GM23338 (cell line): ENCODE measurements around the gene DPP3. TPM values are rescaled to one million over a fixed set of nuclear protein-coding genes. Genes with fewer than 3 reads are reported as not detected.

ENCODE experiments used
- ATAC-seq: fragments of 200-7000 bp; cut with Tn5 transposase; 3 replicates; pipeline ENCODE4 v1.9.1; 2020
- DNase-seq: peaks from one replicate; pipeline ENCODE4 v3.0.0-alpha.2; 2015; ENCODE audit warnings: low spot score
- H2AFZ ChIP-seq: fragments of 200-600 bp; sonication (generic); 2 replicates; pipeline ENCODE4 v1.8.0; 2016; ENCODE audit warnings: antibody characterized with exemption, mild to moderate bottlenecking, moderate library complexity
- H3F3A ChIP-seq: fragments of 200-600 bp; sonication (generic); replicated peaks from 2 replicates; pipeline ENCODE4 v1.8.0; 2017; ENCODE audit warnings: antibody characterized with exemption, mixed run types, low read depth
- H3K27ac ChIP-seq: fragments of 200-600 bp; sonication (generic); 2 replicates; pipeline ENCODE4 v1.6.1; 2016; ENCODE audit warnings: low read depth
- H3K27me3 ChIP-seq: fragments of 200-600 bp; sonication (generic); 2 replicates; pipeline ENCODE4 v1.8.0; 2016; ENCODE audit warnings: mild to moderate bottlenecking, mixed run types, moderate library complexity; ENCODE audit not compliant: insufficient read depth
- H3K36me3 ChIP-seq: fragments of 200-600 bp; sonication (generic); 2 replicates; pipeline ENCODE4 v1.8.0; 2016; ENCODE audit warnings: mild to moderate bottlenecking; ENCODE audit not compliant: insufficient read depth
- H3K4me1 ChIP-seq: fragments of 200-600 bp; sonication (generic); 2 replicates; pipeline ENCODE4 v1.8.0; 2016; ENCODE audit warnings: mild to moderate bottlenecking, moderate library complexity; ENCODE audit not compliant: insufficient read depth
- H3K4me2 ChIP-seq: fragments of 200-600 bp; sonication (generic); 2 replicates; pipeline ENCODE4 v1.7.1; 2017; ENCODE audit warnings: mixed run types
- H3K4me3 ChIP-seq: fragments of 200-600 bp; sonication (generic); 2 replicates; pipeline ENCODE4 v1.6.1; 2016; ENCODE audit warnings: mixed run types
- H3K79me2 ChIP-seq: fragments of 200-600 bp; sonication (generic); replicated peaks from 2 replicates; pipeline ENCODE4 v1.8.0; 2017; ENCODE audit warnings: mild to moderate bottlenecking; ENCODE audit not compliant: insufficient read depth
- H3K9me2 ChIP-seq: fragments of 200-600 bp; sonication (generic); 2 replicates; pipeline ENCODE4 v1.8.0; 2017; ENCODE audit not compliant: insufficient read depth
- H4K20me1 ChIP-seq: fragments of 200-600 bp; sonication (generic); replicated peaks from 2 replicates; pipeline ENCODE4 v1.8.0; 2017; ENCODE audit warnings: mild to moderate bottlenecking; ENCODE audit not compliant: insufficient read depth
- H3K27ac Mint-ChIP-seq: 2 replicates; pipeline ENCODE4 v1.8.0; 2020; ENCODE audit warnings: inconsistent platforms, mild to moderate bottlenecking, moderate library complexity, mixed read lengths
- H3K27me3 Mint-ChIP-seq: 3 replicates; pipeline ENCODE4 v1.8.0; 2022; ENCODE audit warnings: low read depth, mild to moderate bottlenecking, moderate library complexity, mixed read lengths, inconsistent platforms; ENCODE audit not compliant: insufficient read depth, poor library complexity
- H3K36me3 Mint-ChIP-seq: 3 replicates; pipeline ENCODE4 v1.8.0; 2021; ENCODE audit warnings: low read depth, mild to moderate bottlenecking, inconsistent platforms, moderate library complexity, mixed read lengths
- H3K4me1 Mint-ChIP-seq: 3 replicates; pipeline ENCODE4 v1.8.0; 2020; ENCODE audit warnings: mild to moderate bottlenecking, inconsistent platforms, mixed read lengths
- H3K4me3 Mint-ChIP-seq: 3 replicates; pipeline ENCODE4 v1.8.0; 2021; ENCODE audit warnings: moderate library complexity, mild to moderate bottlenecking, inconsistent platforms, mixed read lengths
- H3K9me3 Mint-ChIP-seq: 3 replicates; pipeline ENCODE4 v1.8.0; 2020; ENCODE audit warnings: moderate library complexity, mild to moderate bottlenecking, inconsistent platforms, mixed read lengths
- CREB1 ChIP-seq: fragments of 250-450 bp; sonication (Bioruptor Pico); IDR thresholded peaks from 2 replicates; pipeline ENCODE4 v1.5.0; 2020; ENCODE audit warnings: low read depth, mild to moderate bottlenecking, moderate library complexity
- EZH2 ChIP-seq: fragments of 200-600 bp; sonication (generic); IDR thresholded peaks from one replicate; pipeline ENCODE4 v1.8.0; 2017; ENCODE audit warnings: antibody characterized with exemption, mild to moderate bottlenecking, low read depth; ENCODE audit not compliant: unreplicated experiment
- EZH2phosphoT487 ChIP-seq: fragments of 200-600 bp; sonication (generic); IDR thresholded peaks from one replicate; pipeline ENCODE4 v1.8.1; 2018; ENCODE audit warnings: antibody characterized with exemption; ENCODE audit not compliant: unreplicated experiment
- JUNB ChIP-seq: IDR thresholded peaks from one replicate; pipeline ENCODE4 v1.6.1; 2016; ENCODE audit warnings: antibody characterized with exemption; ENCODE audit not compliant: unreplicated experiment
- POLR2AphosphoS5 ChIP-seq: IDR thresholded peaks from 2 replicates; pipeline ENCODE4 v1.6.1; 2016; ENCODE audit warnings: antibody characterized with exemption, low read depth
- STAT1 ChIP-seq: IDR thresholded peaks from one replicate; pipeline ENCODE4 v1.6.1; 2016; ENCODE audit warnings: antibody characterized with exemption; ENCODE audit not compliant: unreplicated experiment
- ZNF114 ChIP-seq: fragments of 250-450 bp; sonication (Bioruptor Pico); IDR thresholded peaks from 2 replicates; pipeline ENCODE4 v1.5.0; 2020; ENCODE audit warnings: mild to moderate bottlenecking, moderate library complexity
- ZNF331 ChIP-seq: fragments of 250-450 bp; sonication (Bioruptor Pico); IDR thresholded peaks from 2 replicates; pipeline ENCODE4 v1.5.0; 2020; ENCODE audit warnings: low read depth, mild to moderate bottlenecking, moderate library complexity
- polyA plus RNA-seq: library from polyadenylated mRNA; unstranded; fragments of >200 nt; fragmentation: Nextera tagmentation; extraction: Ambion mirVana; gene quantifications from 2 replicates; pipeline ENCODE4 v1.2.1, GENCODE V29; 2016
- total RNA-seq: library from RNA; depleted of rRNA; stranded (reverse); fragments of >200 nt; shearing (Covaris generic); gene quantifications from 2 replicates; pipeline ENCODE4 v1.2.3, GENCODE V29; 2014
- TF ChIP-seq, protein P1 (sequence below): IDR thresholded peaks from one replicate; pipeline ENCODE4 v1.6.1; 2018; ENCODE audit warnings: antibody characterized with exemption; ENCODE audit not compliant: unreplicated experiment
- TF ChIP-seq, protein P2 (sequence below), 2 experiments: fragments of 200-600 bp in 1 of 2; sonication (generic) in 1 of 2; conservative IDR thresholded peaks; 2 replicates each; pipeline versions ENCODE4 v1.5.1 to v1.6.1; 2016 to 2017; ENCODE audit warnings: antibody characterized with exemption in 2 of 2, low read depth in 2 of 2, mild to moderate bottlenecking in 2 of 2, moderate library complexity in 1 of 2
- TF ChIP-seq, protein P3 (sequence below): IDR thresholded peaks from 2 replicates; pipeline ENCODE4 v1.6.1; 2016; ENCODE audit warnings: antibody characterized with exemption
- TF ChIP-seq, protein P4 (sequence below): fragments of 250-450 bp; sonication (Bioruptor Pico); IDR thresholded peaks from 2 replicates; pipeline ENCODE4 v1.5.0; 2020; ENCODE audit warnings: mild to moderate bottlenecking, moderate library complexity

DPP3 gene
- total and polyA plus RNA-seq, 2 experiments from 2014 or later = 22.7 to 85.9 TPM

DNA sequence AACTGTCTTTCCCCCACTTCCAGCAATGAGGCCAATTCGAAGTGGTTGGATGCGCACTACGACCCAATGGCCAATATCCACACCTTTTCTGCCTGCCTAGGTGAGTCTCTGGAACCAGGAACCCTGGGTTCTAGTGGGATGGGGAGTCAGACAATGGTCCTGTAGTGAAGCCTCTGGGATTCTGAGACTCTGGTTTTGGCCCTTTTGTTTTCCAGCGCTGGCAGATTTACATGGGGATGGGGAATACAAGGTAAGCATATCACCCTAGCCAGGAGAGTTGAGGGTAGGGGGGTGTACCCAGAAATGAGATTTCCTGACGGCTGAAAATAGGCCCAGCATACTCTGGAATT is 30.7 kb downstream of the DPP3 start:
- no peak for DNase-seq

More for the DNA sequence above, 30.7 kb downstream of the DPP3 start:
- Histone ChIP-seq H2AFZ (0 out of 2 replicates have a peak overlapping the region, but pooled peaks have one; percentile 89), H4K20me1 (0 out of 2 replicates have a peak, but pooled peaks cover 3% of the 10 kb centered on the region), H3K4me1 (peaks cover 6% of the 10 kb centered on the region), H3K36me3 (no peaks in the 10 kb centered on the region; the same call in 1 of the 2 replicates), H3K4me3 (peak overlapping the region; percentile 96), H3F3A (0 out of 2 replicates have a peak, but pooled peaks cover 5% of the 10 kb centered on the region), H3K9me2 (no peaks in the 10 kb centered on the region), H3K79me2 (peaks cover 9% of the 10 kb centered on the region), H3K27me3 (no peaks in the 10 kb centered on the region), H3K4me2 (peak overlapping the region; percentile 89), H3K27ac (no peak overlapping the region)
- TF ChIP-seq, protein P1, sequence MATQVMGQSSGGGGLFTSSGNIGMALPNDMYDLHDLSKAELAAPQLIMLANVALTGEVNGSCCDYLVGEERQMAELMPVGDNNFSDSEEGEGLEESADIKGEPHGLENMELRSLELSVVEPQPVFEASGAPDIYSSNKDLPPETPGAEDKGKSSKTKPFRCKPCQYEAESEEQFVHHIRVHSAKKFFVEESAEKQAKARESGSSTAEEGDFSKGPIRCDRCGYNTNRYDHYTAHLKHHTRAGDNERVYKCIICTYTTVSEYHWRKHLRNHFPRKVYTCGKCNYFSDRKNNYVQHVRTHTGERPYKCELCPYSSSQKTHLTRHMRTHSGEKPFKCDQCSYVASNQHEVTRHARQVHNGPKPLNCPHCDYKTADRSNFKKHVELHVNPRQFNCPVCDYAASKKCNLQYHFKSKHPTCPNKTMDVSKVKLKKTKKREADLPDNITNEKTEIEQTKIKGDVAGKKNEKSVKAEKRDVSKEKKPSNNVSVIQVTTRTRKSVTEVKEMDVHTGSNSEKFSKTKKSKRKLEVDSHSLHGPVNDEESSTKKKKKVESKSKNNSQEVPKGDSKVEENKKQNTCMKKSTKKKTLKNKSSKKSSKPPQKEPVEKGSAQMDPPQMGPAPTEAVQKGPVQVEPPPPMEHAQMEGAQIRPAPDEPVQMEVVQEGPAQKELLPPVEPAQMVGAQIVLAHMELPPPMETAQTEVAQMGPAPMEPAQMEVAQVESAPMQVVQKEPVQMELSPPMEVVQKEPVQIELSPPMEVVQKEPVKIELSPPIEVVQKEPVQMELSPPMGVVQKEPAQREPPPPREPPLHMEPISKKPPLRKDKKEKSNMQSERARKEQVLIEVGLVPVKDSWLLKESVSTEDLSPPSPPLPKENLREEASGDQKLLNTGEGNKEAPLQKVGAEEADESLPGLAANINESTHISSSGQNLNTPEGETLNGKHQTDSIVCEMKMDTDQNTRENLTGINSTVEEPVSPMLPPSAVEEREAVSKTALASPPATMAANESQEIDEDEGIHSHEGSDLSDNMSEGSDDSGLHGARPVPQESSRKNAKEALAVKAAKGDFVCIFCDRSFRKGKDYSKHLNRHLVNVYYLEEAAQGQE = no peak
- TF ChIP-seq EZH2phosphoT487 = no peak
- no peak for TF ChIP-seq EZH2
- no peak for TF ChIP-seq POLR2AphosphoS5
- TF ChIP-seq, protein P2, sequence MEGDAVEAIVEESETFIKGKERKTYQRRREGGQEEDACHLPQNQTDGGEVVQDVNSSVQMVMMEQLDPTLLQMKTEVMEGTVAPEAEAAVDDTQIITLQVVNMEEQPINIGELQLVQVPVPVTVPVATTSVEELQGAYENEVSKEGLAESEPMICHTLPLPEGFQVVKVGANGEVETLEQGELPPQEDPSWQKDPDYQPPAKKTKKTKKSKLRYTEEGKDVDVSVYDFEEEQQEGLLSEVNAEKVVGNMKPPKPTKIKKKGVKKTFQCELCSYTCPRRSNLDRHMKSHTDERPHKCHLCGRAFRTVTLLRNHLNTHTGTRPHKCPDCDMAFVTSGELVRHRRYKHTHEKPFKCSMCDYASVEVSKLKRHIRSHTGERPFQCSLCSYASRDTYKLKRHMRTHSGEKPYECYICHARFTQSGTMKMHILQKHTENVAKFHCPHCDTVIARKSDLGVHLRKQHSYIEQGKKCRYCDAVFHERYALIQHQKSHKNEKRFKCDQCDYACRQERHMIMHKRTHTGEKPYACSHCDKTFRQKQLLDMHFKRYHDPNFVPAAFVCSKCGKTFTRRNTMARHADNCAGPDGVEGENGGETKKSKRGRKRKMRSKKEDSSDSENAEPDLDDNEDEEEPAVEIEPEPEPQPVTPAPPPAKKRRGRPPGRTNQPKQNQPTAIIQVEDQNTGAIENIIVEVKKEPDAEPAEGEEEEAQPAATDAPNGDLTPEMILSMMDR (conservative IDR thresholded peaks at IDR 0.05; ENCODE audit: low read depth in 2 of 2) = no peak
- TF ChIP-seq, protein P3, sequence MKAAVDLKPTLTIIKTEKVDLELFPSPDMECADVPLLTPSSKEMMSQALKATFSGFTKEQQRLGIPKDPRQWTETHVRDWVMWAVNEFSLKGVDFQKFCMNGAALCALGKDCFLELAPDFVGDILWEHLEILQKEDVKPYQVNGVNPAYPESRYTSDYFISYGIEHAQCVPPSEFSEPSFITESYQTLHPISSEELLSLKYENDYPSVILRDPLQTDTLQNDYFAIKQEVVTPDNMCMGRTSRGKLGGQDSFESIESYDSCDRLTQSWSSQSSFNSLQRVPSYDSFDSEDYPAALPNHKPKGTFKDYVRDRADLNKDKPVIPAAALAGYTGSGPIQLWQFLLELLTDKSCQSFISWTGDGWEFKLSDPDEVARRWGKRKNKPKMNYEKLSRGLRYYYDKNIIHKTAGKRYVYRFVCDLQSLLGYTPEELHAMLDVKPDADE = no peak
- TF ChIP-seq STAT1 = no peak
- TF ChIP-seq, protein P4, sequence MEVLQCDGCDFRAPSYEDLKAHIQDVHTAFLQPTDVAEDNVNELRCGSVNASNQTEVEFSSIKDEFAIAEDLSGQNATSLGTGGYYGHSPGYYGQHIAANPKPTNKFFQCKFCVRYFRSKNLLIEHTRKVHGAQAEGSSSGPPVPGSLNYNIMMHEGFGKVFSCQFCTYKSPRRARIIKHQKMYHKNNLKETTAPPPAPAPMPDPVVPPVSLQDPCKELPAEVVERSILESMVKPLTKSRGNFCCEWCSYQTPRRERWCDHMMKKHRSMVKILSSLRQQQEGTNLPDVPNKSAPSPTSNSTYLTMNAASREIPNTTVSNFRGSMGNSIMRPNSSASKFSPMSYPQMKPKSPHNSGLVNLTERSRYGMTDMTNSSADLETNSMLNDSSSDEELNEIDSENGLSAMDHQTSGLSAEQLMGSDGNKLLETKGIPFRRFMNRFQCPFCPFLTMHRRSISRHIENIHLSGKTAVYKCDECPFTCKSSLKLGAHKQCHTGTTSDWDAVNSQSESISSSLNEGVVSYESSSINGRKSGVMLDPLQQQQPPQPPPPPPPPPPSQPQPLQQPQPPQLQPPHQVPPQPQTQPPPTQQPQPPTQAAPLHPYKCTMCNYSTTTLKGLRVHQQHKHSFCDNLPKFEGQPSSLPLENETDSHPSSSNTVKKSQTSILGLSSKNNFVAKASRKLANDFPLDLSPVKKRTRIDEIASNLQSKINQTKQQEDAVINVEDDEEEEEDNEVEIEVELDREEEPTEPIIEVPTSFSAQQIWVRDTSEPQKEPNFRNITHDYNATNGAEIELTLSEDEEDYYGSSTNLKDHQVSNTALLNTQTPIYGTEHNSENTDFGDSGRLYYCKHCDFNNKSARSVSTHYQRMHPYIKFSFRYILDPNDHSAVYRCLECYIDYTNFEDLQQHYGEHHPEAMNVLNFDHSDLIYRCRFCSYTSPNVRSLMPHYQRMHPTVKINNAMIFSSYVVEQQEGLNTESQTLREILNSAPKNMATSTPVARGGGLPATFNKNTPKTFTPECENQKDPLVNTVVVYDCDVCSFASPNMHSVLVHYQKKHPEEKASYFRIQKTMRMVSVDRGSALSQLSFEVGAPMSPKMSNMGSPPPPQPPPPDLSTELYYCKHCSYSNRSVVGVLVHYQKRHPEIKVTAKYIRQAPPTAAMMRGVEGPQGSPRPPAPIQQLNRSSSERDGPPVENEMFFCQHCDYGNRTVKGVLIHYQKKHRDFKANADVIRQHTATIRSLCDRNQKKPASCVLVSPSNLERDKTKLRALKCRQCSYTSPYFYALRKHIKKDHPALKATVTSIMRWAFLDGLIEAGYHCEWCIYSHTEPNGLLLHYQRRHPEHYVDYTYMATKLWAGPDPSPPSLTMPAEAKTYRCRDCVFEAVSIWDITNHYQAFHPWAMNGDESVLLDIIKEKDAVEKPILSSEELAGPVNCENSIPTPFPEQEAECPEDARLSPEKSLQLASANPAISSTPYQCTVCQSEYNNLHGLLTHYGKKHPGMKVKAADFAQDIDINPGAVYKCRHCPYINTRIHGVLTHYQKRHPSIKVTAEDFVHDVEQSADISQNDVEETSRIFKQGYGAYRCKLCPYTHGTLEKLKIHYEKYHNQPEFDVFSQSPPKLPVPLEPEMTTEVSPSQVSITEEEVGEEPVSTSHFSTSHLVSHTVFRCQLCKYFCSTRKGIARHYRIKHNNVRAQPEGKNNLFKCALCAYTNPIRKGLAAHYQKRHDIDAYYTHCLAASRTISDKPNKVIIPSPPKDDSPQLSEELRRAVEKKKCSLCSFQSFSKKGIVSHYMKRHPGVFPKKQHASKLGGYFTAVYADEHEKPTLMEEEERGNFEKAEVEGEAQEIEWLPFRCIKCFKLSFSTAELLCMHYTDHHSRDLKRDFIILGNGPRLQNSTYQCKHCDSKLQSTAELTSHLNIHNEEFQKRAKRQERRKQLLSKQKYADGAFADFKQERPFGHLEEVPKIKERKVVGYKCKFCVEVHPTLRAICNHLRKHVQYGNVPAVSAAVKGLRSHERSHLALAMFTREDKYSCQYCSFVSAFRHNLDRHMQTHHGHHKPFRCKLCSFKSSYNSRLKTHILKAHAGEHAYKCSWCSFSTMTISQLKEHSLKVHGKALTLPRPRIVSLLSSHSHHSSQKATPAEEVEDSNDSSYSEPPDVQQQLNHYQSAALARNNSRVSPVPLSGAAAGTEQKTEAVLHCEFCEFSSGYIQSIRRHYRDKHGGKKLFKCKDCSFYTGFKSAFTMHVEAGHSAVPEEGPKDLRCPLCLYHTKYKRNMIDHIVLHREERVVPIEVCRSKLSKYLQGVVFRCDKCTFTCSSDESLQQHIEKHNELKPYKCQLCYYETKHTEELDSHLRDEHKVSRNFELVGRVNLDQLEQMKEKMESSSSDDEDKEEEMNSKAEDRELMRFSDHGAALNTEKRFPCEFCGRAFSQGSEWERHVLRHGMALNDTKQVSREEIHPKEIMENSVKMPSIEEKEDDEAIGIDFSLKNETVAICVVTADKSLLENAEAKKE = no peak
- TF ChIP-seq ZNF114 (CRISPR knock-in tag) = no peak
- no peak for TF ChIP-seq CREB1 (CRISPR knock-in tag)
- no peak for TF ChIP-seq ZNF331 (CRISPR knock-in tag)
- TF ChIP-seq JUNB = no peak
- Mint-ChIP-seq H3K27me3 (peaks cover 6% of the 10 kb centered on the region), H3K27ac (peak overlapping the region; percentile 93), H3K4me3 (peak overlapping the region; percentile 100), H3K9me3 (no peaks in the 10 kb centered on the region), H3K36me3 (peaks cover 2% of the 10 kb centered on the region; the same call in 2 of the 3 replicates), H3K4me1 (peaks cover 6% of the 10 kb centered on the region)
- ATAC-seq = peak; percentile 24
